H1 (cell line): ENCODE results near the gene CTNND2. TPM values are rescaled to one million over a fixed set of nuclear protein-coding genes. Genes with fewer than 3 reads are reported as not detected.

Source experiments
- CTCF ChIA-PET: fragments of 300-600 bp; sonication (Branson Sonifier 250); formaldehyde crosslinking; loops from one replicate; lab custom pipeline; 2021; ENCODE audit not compliant: partially characterized antibody; lab: Charles Lee
- POLR2A ChIA-PET: fragments of 300-600 bp; sonication (Branson Sonifier 250); formaldehyde crosslinking; loops from one replicate; lab custom pipeline; 2021; ENCODE audit warnings: inconsistent platforms; ENCODE audit not compliant: partially characterized antibody; lab: Charles Lee
- DNase-seq, 2 experiments: peaks; one replicate each; pipeline versions ENCODE4 v3.0.0 to v3.0.0-alpha.2; 2010 to 2022; ENCODE audit warnings: low spot score in 2 of 2, low read depth in 1 of 2, mixed read lengths in 1 of 2
- FAIRE-seq: peaks from 2 replicates; lab custom pipeline; 2011; peaks lifted over from hg19 to GRCh38; lab: Jason Lieb, UNC
- H2AFZ ChIP-seq: 2 replicates; pipeline ENCODE4 v1.8.1; 2012; ENCODE audit warnings: low read length, inconsistent platforms
- H2AK5ac ChIP-seq: 2 replicates; pipeline ENCODE4 v1.6.1; 2013; ENCODE audit warnings: low read depth, low read length
- H2BK120ac ChIP-seq: replicated peaks from 2 replicates; pipeline ENCODE3; 2013; ENCODE audit warnings: low read depth, low read length, inconsistent platforms
- H2BK12ac ChIP-seq: 2 replicates; pipeline ENCODE4 v1.6.1; 2013; ENCODE audit warnings: low read depth, low read length
- H2BK15ac ChIP-seq: 2 replicates; pipeline ENCODE4 v1.6.1; 2013; ENCODE audit warnings: low read length
- H2BK20ac ChIP-seq: 2 replicates; pipeline ENCODE4 v1.6.1; 2013; ENCODE audit warnings: low read length
- H2BK5ac ChIP-seq: 2 replicates; pipeline ENCODE4 v1.6.1; 2013; ENCODE audit warnings: low read depth, low read length
- H3K14ac ChIP-seq: 2 replicates; pipeline ENCODE4 v1.6.1; 2013; ENCODE audit warnings: inconsistent platforms; ENCODE audit not compliant: insufficient read length
- H3K18ac ChIP-seq: 2 replicates; pipeline ENCODE4 v1.6.1; 2013; ENCODE audit warnings: low read length; ENCODE audit errors: extremely low read depth
- H3K23ac ChIP-seq: 2 replicates; pipeline ENCODE4 v1.6.1; 2013; ENCODE audit warnings: inconsistent platforms; ENCODE audit not compliant: insufficient read length
- H3K23me2 ChIP-seq: 2 replicates; pipeline ENCODE4 v1.6.1; 2013; ENCODE audit warnings: low read depth, low read length
- H3K27ac ChIP-seq: 2 replicates; pipeline ENCODE4 v1.6.1; 2011; ENCODE audit warnings: low read depth, low read length, inconsistent platforms
- H3K27me3 ChIP-seq, 4 experiments: replicated peaks in 1 of 4; 1 replicate in 1 of 4; 2 replicates in 3 of 4; pipeline versions ENCODE4 v1.6.1 to v1.8.1; 2011 to 2013; ENCODE audit warnings: low read length in 3 of 4, mild to moderate bottlenecking in 3 of 4, inconsistent platforms in 2 of 4, mixed read lengths in 2 of 4, moderate library complexity in 1 of 4; ENCODE audit not compliant: control insufficient read depth in 3 of 4, insufficient read depth in 3 of 4; ENCODE audit errors: extremely low read depth in 1 of 4
- H3K36me3 ChIP-seq, 4 experiments: 2 replicates each; pipeline versions ENCODE4 v1.6.1 to v1.8.1; 2011 to 2013; ENCODE audit warnings: mild to moderate bottlenecking in 4 of 4, low read length in 3 of 4, moderate library complexity in 2 of 4, control low read depth in 1 of 4, inconsistent platforms in 1 of 4; ENCODE audit not compliant: insufficient read depth in 4 of 4, control insufficient read depth in 2 of 4
- H3K4ac ChIP-seq: replicated peaks from 2 replicates; pipeline ENCODE3; 2013; ENCODE audit warnings: low read length, low read depth, mixed read lengths, inconsistent platforms; ENCODE audit not compliant: insufficient read length
- H3K4me1 ChIP-seq, 4 experiments: replicated peaks in 1 of 4; 1 replicate in 1 of 4; 2 replicates in 3 of 4; pipeline versions ENCODE4 v1.6.1 to v1.8.1; 2011 to 2013; ENCODE audit warnings: low read length in 3 of 4, inconsistent platforms in 2 of 4, mixed read lengths in 1 of 4; ENCODE audit not compliant: insufficient read depth in 4 of 4, control insufficient read depth in 3 of 4
- H3K4me2 ChIP-seq, 2 experiments: 2 replicates each; pipeline versions ENCODE4 v1.6.1 to v1.8.1; 2011 to 2013; ENCODE audit warnings: low read depth in 2 of 2, low read length in 2 of 2, control low read depth in 1 of 2, inconsistent platforms in 1 of 2, mild to moderate bottlenecking in 1 of 2; ENCODE audit not compliant: insufficient read depth in 1 of 2
- H3K4me3 ChIP-seq, 4 experiments: fragments of 200-600, 300-600 bp in 1 of 4; sonication (generic), shearing (Covaris generic), sonication (Bioruptor Twin) in 1 of 4; 2 replicates each; pipeline versions ENCODE4 v1.5.1 to v1.8.1; 2011 to 2016; ENCODE audit warnings: low read length in 4 of 4, low read depth in 3 of 4, control low read depth in 2 of 4, inconsistent platforms in 2 of 4, mild to moderate bottlenecking in 2 of 4, mixed read lengths in 1 of 4, moderate library complexity in 1 of 4; ENCODE audit not compliant: insufficient read depth in 2 of 4; ENCODE audit errors: extremely low read depth in 1 of 4
- H3K56ac ChIP-seq: replicated peaks from 2 replicates; pipeline ENCODE3; 2013; ENCODE audit warnings: low read depth, mild to moderate bottlenecking, mixed read lengths, low read length, inconsistent platforms; ENCODE audit not compliant: insufficient read length
- H3K79me1 ChIP-seq: 2 replicates; pipeline ENCODE4 v1.6.1; 2013; ENCODE audit warnings: low read depth, low read length, control low read depth
- H3K79me2 ChIP-seq, 2 experiments: 2 replicates each; pipeline versions ENCODE4 v1.6.1 to v1.8.1; 2012 to 2013; ENCODE audit warnings: low read length in 2 of 2, mild to moderate bottlenecking in 2 of 2, inconsistent platforms in 1 of 2; ENCODE audit not compliant: insufficient read depth in 2 of 2, control insufficient read depth in 1 of 2
- H3K9ac ChIP-seq, 4 experiments: replicated peaks in 1 of 4; 1 replicate in 1 of 4; 2 replicates in 3 of 4; pipeline versions ENCODE4 v1.6.1 to v1.8.1; 2011 to 2013; ENCODE audit warnings: low read depth in 3 of 4, low read length in 3 of 4, control low read depth in 2 of 4, mild to moderate bottlenecking in 2 of 4, moderate library complexity in 2 of 4, inconsistent platforms in 1 of 4; ENCODE audit errors: extremely low read depth in 1 of 4
- H3K9me3 ChIP-seq, 2 experiments: 2 replicates each; pipeline versions ENCODE4 v1.6.1 to v1.8.1; 2012 to 2013; ENCODE audit warnings: mild to moderate bottlenecking in 2 of 2, moderate library complexity in 2 of 2, control low read depth in 1 of 2, inconsistent platforms in 1 of 2, low read depth in 1 of 2, low read length in 1 of 2, mixed read lengths in 1 of 2; ENCODE audit not compliant: insufficient read depth in 2 of 2
- H4K20me1 ChIP-seq, 2 experiments: replicated peaks in 1 of 2; 2 replicates each; pipeline versions ENCODE3 to v1.8.1; 2011 to 2013; ENCODE audit warnings: inconsistent platforms in 2 of 2, low read length in 2 of 2, mild to moderate bottlenecking in 1 of 2; ENCODE audit not compliant: insufficient read depth in 2 of 2, control insufficient read depth in 1 of 2
- H4K5ac ChIP-seq: 2 replicates; pipeline ENCODE4 v1.6.1; 2013; ENCODE audit warnings: low read length, low read depth, mixed read lengths, inconsistent platforms; ENCODE audit not compliant: insufficient read length
- H4K8ac ChIP-seq: 2 replicates; pipeline ENCODE4 v1.8.0; 2013; ENCODE audit warnings: mild to moderate bottlenecking, moderate library complexity, low read length, inconsistent platforms; ENCODE audit not compliant: insufficient read depth; ENCODE audit errors: extremely low read depth
- H4K91ac ChIP-seq: replicated peaks from 2 replicates; pipeline ENCODE3; 2013; ENCODE audit warnings: low read length, mixed read lengths, inconsistent platforms; ENCODE audit not compliant: insufficient read length
- ASH2L ChIP-seq: fragments of 200-600, 300-600 bp; sonication (generic); IDR thresholded peaks from one replicate; pipeline ENCODE4 v1.7.1; 2017; ENCODE audit warnings: low read length
- CBX8 ChIP-seq: fragments of 300-800, 300-1000 bp; sonication (generic); IDR thresholded peaks from 2 replicates; pipeline ENCODE4 v1.7.1; 2016; ENCODE audit warnings: low read depth, low read length, borderline replicate concordance
- HDAC6 ChIP-seq: IDR thresholded peaks from one replicate; pipeline ENCODE4 v1.7.1; 2012; ENCODE audit warnings: low read depth, mild to moderate bottlenecking, inconsistent platforms, low read length, moderate library complexity
- RNF2 ChIP-seq: fragments of 200-900, 300-1000 bp; sonication (generic); IDR thresholded peaks from 2 replicates; pipeline ENCODE4 v1.7.1; 2016; ENCODE audit warnings: borderline replicate concordance, low read depth, mild to moderate bottlenecking, antibody characterized with exemption, low read length; ENCODE audit not compliant: poor library complexity, severe bottlenecking; ENCODE audit errors: missing control alignments
- TAF1 ChIP-seq: IDR thresholded peaks from 2 replicates; pipeline ENCODE4 v1.6.1; 2011; ENCODE audit warnings: mild to moderate bottlenecking, low read depth, low read length
- WGBS, 2 experiments: shearing (Covaris generic) in 1 of 2; methylation state at CpG; one replicate each; pipeline versions ENCODE4 v1.1.6 to v1.1.7; 2013 to 2015; ENCODE audit warnings: low lambda C conversion rate in 2 of 2, mixed read lengths in 2 of 2, inconsistent platforms in 1 of 2, low coverage in 1 of 2, missing lambda C conversion rate in 1 of 2; ENCODE audit not compliant: insufficient replicate concordance in 2 of 2, insufficient coverage in 1 of 2, insufficient read length in 1 of 2; ENCODE audit errors: extremely low coverage in 1 of 2, missing lambda C conversion rate in 1 of 2; 5-methylcytosine and 5-hydroxymethylcytosine counted together
- polyA plus RNA-seq, 7 experiments: library from polyadenylated mRNA; depleted of rRNA in 3 of 7; stranded (reverse) in 5 of 7; unstranded in 2 of 7; fragments of >200 nt in 5 of 7; fragments of 200-250 nt in 2 of 7; gene quantifications; 1 replicate in 5 of 7; 2 replicates in 1 of 7; 4 replicates in 1 of 7; pipeline versions ENCODE4 v1.2.1 to v1.2.3, GENCODE V29; 2011 to 2013; ENCODE audit warnings: missing spikeins in 2 of 7, mixed read lengths in 2 of 7
- total RNA-seq: library from RNA; stranded (reverse); fragmentation: NEBNext Ultra II Directional; extraction: Animal tissue kit (Norgen Biotek cat#: 25700); gene quantifications from 2 replicates; pipeline ENCODE4 v1.2.1, GENCODE V29; 2021
- TF ChIP-seq, protein P1 (sequence below): IDR thresholded peaks from 2 replicates; pipeline ENCODE4 v1.6.1; 2012; ENCODE audit warnings: low read length, inconsistent platforms

The CTNND2 gene
- total and polyA plus RNA-seq, 2 of the 8 experiments (the other 6 are each of a cell fraction or from before 2014, with no cell fraction given): 7.4 to 14.2 TPM

DNA sequence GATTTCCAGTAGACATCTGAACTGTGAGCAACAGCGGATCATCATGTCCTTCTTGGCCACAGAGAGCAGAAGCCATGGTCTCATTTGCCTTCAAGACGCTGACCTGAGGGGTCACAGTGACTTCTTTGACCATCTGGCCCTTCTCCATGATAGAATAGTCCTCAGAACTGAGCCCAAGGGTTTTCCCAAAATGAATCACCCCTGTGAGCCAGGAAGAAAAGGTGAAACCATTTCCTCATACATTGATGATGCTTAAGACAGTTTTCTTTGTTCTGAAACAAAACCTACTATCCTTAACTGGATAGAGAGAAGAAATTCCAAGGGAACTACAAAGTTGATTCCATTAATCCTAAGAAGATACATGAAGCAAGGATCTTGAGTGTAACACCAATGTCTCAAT is 503.9 kb downstream of the CTNND2 start:
- Histone ChIP-seq H3K4me2 (no peak overlapping the region), H2BK20ac (no peak overlapping the region), H4K8ac (no peak overlapping the region), H3K4me3 (no peak overlapping the region), H2BK12ac (no peak overlapping the region), H3K79me1 (no peaks in the 10 kb centered on the region), H3K36me3 (no peaks in the 10 kb centered on the region), H2AFZ (no peak overlapping the region), H2BK15ac (no peak overlapping the region), H3K79me2 (no peaks in the 10 kb centered on the region), H3K27ac (no peak overlapping the region), H3K9ac (no peak overlapping the region), H2BK5ac (no peak overlapping the region), H3K23ac (no peak overlapping the region), H3K4me1 (no peaks in the 10 kb centered on the region), H2AK5ac (no peak overlapping the region), H4K20me1 (no peaks in the 10 kb centered on the region), H4K5ac (no peak overlapping the region), H3K14ac (no peak overlapping the region), H3K9me3 (no peaks in the 10 kb centered on the region), H3K18ac (no peak overlapping the region), H3K56ac (no peak overlapping the region), H3K27me3 (no peaks in the 10 kb centered on the region), H3K23me2 (no peaks in the 10 kb centered on the region), H4K91ac (no peak overlapping the region), H2BK120ac (no peak overlapping the region), H3K4ac (no peak overlapping the region)
- no peak for FAIRE-seq
- ChIA-PET POLR2A (no interaction called here), CTCF (no interaction called here)
- WGBS, 2 experiments: 85% methylated on average over 2 of the region's 2 CpGs; no CpG with 5 or more reads in 1 of the 2 experiments
- no peak for DNase-seq
- TF ChIP-seq TAF1: no peak
- TF ChIP-seq, protein P1, sequence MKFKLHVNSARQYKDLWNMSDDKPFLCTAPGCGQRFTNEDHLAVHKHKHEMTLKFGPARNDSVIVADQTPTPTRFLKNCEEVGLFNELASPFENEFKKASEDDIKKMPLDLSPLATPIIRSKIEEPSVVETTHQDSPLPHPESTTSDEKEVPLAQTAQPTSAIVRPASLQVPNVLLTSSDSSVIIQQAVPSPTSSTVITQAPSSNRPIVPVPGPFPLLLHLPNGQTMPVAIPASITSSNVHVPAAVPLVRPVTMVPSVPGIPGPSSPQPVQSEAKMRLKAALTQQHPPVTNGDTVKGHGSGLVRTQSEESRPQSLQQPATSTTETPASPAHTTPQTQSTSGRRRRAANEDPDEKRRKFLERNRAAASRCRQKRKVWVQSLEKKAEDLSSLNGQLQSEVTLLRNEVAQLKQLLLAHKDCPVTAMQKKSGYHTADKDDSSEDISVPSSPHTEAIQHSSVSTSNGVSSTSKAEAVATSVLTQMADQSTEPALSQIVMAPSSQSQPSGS: no peak
- TF ChIP-seq CBX8: no peak
- no peak for TF ChIP-seq ASH2L
- TF ChIP-seq HDAC6: no peak
- TF ChIP-seq RNF2: no peak
